ENCODE results near the gene GNAQ.

GNAQ gene

DNA sequence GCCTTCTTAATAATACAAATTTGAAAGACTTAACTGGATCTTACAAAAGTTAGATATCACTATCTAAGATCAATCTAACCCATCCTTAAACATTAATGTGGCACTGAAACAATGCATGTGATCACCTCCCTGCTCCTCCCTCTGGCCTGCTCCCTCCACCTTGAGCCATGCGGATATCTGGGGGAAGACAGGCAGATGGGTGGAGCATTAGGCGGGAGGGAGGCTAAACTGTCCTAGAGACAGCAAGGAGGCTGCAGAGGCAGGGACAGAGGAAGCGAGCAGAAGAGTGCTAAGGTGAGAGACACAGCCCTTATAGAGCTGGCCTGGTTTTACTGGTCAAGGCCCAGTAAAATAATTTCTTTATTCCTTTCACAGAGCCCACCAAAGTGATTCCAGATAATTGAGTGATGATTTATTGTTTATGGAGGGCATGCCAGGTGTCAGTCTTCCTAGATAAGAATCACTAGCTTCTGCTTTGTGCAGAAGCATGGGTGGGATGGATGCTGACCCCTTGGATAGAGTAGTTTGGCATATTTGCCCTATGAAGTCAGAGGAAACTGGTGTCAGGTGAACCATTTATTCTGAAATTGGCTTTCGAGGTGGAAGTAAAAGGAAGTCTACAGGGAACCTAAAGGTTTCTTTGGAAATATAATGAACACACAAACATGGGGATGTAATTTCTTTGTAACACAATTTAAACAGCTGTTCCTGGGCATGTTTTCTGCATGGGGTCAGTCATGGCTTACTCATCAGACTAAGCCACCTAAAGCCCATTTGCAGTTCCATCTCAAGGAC, 188.3 kb downstream of the GNAQ start:
- DNase-seq: no peak

DNA sequence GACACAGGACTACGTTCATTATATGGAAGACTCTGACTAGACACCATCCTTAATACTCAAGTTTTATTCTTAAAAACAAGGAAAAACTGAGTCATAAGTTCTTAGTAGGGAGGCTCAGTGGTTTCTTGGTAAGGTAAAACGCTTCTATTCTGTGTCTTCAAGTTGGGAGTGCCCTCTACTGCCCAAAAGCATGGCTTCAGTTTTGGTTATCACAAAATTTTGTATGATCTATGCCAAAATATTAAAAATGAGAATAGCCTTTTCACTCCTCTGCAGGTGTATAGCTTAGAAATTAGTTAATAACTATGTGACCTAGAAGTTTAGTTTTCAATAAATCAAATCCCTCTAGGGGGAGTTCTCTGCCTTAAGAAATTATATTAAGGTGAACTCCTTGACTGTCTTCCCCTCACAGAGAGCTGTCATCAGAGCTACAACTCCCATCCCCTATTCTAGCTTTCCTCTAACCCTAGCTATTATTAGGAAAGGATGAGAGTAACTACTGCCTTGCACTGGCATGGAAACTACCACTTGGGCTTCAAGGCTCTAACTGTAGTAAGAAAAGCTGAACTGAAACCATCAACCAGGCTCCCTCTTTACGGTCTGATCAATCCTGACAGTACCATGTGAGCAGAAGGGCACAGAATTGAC, 189.7 kb downstream of the GNAQ start:
- DNase-seq: no peak

DNA sequence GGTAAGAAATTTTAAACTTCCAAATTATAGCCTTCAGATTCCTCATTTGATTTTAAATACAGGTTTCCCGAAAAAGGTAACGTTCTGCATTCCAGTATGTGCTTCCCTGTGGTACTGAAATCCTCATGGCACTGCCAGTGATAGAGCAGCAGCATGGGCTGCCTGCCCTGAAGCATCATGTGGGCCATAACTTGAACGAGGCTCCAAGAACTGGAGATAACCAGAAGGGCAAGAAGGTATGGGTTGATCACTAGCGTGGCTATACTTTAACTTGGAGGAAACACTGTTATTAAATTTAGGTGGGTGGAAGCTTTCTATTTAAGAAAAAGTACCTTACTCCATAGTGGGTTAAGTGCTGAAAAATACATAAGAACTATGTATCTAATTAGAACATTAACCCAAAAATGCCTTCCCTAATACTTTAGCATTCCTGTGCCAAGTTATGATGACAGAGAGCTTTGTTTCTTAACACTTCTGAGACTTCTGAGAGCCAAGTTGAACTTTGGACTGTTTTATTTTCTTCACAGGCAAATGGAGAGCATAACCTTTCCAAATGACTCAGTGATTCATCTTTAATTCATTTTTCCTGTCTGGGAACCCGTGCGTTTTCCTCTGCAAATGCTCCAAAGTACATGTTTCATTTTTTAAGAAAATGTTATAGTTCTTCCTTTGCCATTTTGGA, 192.0 kb downstream of the GNAQ start:
- no peak for DNase-seq

DNA sequence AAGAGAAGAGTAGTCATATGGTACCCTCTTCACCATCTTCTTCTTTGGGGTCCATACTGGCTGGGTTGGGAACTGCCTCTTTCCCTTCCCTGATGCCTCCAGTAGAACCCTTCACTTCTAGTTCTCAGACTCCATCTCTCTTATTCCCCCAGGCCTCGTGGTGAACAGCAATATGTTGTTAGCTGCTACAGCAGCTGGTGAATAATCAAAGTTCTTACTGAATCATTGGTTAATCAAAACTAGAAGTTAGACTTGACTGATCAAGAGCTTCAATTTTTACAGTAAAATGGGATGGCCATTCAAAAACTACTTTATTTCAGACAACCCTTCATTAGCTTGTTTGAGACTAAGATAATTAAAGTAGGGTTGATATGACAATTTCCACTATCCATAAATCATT, 192.6 kb downstream of the GNAQ start:
- DNase-seq: no peak

DNA sequence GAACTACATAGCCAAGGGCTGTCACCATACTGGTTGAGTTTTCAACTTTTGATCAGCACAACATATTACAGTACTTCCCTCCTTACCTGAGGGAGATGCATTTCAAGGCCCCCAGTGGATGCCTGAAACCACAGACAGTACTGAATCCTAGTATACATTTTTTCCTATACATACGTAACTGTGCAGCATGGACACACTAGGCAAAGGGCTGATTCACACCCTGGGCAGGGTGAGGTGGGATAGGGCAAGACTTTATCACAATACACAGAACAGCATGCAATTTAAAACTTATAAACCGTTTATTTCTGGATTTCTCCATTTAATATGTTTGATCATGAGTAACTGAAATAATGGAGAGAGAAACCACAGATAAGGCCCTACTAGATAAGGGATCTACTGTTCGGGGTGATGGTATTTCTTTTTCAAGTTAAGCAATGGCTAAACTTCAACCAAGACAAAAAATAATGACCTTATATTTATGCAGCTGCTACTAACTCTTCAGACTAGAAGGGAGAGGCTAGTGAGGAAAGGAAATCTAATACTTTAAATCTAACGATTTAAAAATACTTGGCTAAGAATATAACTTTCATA, 196.6 kb downstream of the GNAQ start:
- no peak for DNase-seq

DNA sequence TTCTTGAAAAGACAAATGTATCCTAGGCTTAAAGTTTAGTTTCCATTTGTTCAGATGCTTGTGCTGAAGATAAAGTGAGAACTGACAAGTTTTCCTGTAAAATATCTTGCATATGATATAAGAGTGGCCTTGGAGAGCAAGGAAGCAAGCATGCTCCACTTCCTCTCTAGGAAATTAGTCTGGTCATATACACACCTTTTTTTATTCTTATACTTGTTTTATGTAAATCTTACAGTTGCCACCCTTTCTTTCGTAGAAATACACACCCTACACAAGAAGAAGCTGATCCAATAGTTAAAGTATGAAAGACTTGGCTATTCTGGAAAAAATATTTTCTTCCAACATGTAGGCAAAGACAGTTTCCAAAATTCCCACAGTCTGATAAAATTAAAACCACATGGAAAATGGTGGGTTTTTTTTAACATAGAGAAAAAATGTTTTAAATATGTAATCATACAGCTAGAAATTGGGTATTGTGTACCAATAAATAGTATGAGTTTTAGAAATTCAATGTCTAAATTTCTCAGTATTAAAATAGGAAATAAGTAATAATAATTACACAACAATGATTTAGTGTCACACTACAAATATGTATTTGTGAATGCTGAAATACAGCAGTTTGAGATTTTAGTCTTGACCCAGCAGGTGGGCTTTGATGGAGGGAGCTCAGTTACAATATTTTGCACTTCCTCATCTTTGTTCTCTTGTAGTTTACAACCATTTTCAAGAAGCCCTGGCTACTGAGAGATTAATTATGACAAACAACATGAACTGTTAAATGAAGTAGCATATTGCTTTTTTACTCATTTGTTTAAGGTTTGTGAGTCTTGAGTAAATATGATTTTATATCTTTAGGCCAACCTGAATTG, 197.8 kb downstream of the GNAQ start:
- no peak for DNase-seq

DNA sequence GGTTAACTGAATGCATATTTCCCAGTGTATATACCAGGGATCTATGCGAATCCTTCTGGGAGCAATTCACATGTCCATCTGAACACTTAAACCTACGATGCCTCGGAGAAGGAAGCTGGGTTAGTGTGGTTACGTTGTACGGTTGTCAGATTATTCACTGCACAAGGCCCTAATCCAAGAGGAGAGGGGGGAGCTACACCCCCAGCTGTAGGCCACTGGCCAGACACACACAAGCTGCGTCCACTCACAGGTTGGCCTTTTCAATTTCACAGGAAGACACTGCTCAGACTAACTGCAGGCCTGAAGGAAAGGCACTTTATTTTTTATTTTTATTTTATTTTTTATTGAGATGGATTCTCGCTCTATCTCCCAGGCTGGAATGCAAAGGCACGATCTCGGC, 199.0 kb downstream of the GNAQ start:
- DNase-seq: no peak

DNA sequence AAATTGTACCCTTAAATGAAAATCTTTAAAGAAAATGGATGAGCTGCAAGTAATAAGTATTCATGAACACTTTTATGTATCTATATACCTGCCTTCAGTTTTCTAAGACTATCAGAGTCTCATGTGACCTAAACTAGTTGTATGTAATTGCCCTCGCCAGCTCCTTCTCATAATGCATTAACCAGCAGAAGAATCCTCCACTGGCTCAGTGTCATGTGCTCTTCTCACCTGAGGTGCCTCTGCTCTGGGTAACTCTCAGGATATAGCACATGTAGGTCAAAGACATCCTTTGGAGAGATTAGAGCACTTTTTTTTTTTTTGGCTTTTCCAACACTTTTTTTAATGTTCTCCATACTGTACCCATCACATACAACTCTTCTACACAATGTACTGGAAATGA, 199.8 kb downstream of the GNAQ start:
- no peak for DNase-seq

DNA sequence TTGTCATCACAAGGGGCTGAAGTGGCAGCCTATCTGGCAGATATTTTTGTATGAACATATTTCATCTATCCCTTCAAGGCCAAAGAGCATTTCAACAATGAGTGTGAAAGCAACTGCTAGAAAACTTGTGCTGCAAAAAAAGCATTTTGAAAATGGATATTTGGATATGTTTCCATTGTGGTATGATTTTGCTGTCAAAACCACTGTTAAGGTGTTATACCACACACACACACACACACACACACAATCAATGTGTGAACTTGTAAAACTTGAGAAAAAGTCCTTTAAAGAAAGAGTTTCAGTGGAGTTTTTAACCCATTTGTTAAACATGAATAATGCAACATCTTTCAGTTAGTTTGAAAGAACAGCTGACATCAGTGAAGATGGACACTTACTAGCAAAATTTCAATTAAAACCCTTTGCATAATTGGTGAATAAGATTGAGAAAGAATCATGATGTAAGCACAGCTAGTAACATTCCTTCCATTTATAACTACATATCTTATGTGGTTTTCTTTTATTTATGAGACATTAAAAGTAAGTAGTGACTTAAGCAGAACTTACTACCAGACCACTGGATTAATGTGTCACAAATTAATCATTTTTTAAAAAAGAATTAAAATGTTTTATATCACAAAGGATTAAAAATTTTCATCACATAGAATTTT, 200.9 kb downstream of the GNAQ start:
- no peak for DNase-seq

DNA sequence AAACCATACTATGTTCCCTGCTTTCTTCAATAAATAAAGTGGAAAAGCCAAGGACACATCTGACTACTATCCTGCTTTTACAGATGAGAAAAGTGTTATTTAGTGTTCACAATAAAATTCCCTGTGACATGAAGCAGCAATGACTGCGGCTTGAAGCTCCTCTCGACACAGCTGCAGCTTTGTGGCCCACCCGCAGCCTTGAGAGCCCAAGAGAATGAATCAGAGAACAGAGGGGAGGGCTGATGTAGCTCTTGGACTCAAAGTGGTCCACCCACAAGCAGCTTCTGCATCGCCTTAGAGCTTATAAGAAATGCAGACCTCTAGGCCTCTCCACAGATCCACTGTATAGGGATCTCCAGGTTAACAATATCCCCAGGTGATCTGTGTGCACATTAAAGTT, 202.2 kb downstream of the GNAQ start:
- DNase-seq: no peak

DNA sequence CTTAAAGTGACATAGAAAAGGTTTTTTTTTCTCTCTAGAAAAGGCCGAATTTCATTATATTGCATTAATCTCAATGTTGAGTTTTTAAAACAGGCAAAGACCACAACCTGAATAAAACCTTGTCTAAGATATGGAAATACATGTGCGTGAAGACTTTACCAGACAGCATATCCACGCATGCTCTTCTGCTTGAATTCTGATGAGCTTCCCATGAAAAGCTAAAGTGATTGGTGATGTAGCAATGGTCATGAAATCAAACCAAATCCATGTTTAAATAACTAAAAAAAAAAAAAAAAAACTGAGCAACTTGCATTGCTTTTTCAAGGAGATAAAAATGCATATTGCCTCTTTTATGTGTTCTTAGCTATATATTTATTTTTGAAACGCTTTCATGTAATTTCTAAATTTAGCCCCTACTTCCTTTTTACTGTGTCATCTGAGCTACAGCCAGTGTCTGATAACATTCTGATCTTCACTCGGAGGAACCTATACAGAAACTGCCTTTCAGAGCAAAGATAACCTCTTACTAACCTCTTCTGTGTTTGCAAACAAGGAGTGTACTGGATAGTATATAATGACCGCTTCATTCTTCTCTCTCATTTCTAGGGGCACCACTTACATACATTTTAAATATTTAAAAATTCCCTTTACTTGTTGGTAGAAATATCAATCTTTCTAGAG, 204.4 kb downstream of the GNAQ start:
- no peak for DNase-seq

DNA sequence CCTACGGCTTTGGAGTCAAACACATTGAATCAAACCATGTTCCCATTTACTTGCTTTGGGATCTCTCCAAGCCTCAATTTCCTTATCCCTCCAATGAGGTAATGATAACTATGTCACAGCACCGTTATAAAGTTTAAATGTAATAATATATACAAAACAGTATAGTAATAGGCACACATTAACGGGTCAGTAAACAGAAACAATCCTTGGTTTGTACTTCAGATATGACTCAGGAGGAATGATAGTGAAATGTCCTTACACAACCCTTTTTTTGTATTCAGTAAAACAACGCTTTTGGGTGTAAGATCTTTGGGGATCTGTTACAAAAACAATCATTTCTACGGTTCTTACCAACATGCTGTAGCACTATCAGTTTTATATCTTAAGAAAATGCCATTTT, 205.0 kb downstream of the GNAQ start:
- no peak for DNase-seq

DNA sequence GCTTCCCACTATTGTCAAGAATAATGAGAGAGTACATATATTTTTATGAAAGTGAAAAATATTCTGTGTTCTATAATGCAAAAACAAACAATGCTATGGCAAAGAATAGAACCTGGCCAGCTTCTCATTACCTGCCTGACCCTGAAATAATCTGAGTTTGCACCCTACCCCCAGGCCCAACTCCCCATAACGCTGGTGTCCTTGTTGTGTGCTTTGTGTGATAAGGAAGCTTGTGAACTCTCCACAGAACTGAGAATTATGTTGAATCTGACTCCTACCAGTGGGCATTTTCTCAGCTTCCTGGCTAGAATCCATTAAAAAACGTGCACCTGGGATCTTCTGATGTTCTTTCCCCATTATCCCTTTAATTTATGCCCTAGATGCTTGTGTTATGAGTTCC, 205.5 kb downstream of the GNAQ start:
- DNase-seq: no peak

DNA sequence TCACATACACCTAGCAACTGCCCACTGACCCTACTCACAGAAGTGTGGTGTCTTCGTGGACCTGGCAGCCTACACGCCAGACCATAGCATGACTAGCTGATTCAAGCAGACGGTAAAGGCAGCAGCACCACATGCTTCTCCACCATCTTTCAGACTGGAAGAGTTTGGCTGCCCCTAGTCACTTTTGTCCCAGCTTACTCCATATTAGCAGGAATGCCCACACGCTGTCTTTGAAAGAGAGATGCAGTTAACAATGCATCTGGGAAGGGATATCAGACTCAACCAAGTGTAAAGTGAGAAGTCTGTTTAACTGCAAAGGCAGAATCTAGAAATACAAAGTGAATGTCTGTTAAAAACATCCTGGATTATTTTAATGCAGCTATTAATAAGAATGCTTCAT, 206.2 kb downstream of the GNAQ start:
- no peak for DNase-seq

DNA sequence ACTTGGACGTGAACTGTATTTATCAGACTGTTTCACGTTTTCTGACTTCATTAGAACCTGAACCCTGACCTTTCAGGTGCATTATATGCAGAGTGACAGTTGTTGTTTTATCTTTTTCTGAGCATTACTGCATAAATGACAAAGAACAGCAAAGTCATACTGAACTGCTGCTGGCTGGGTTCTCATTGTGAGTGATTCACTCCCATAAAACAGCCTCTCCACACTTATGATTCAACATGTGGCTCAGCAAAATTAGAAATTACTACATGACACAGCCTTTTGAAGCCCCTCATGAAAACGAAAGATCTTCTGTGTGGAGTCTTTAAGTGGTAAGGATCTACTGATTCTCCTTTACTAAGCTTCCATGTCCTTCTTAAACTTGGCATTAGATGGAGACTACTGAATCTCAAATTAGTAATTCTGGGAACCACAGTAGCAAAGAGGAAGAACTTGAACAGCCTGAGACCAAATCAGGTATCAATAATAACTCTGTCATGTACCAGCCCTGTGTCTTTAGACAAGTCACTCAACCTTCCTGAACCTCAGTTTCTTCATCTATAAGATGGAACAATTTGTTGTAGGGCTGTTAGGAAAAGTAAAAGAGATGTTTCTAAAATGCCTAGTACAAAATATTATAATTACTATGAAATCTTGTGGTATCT, 211.2 kb downstream of the GNAQ start:
- no peak for DNase-seq

DNA sequence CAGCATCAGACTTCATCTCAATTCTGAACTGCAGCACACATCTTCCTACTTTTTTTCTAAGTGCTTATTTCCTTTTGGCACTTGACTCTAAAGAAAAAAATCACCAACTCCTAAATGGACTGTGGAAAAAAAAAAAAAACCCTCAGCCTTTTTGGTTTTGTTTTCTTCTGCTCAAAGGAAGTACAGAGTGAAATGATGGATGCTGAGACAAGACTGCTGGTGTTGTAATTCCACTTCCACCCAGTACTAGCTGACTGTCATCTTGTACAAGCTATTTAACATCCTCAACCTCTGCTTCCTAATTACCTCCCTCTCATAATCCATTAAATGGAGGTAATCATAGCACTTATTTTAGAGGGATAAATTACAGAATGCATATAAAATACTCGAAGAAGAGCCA, 212.0 kb downstream of the GNAQ start:
- DNase-seq: no peak

DNA sequence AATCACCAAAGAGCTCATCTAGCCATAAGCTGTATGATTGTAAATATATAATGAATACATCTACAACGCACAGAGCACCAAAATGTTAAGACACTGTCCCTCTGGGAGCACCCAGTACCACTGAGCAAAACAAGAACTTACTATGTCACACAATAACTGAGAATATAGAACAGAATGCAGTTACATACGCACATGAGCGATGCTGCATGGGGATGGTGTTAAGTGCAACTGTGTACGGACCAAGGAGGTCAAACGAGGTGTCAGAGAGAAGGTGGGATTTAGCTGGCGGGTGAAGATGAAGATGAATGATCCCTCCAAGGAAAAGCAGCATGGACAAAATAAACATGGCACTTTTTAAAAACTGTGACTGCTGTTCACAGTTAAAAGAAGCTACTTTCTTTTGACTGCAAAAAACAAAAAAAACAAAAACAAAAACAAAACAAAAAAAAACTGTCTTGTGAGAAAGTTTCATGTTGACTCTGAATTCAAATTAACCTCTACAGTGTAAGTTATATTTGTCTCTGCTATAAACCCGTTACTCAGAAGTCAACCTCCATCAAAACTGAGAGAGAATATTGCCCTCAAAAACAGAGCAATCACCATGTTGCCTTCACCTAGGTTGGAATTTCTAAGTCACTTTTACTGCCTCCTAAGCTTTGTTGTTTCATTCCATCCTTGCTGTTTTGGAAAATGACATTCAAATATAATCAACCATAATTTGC, 213.9 kb downstream of the GNAQ start:
- DNase-seq: no peak

DNA sequence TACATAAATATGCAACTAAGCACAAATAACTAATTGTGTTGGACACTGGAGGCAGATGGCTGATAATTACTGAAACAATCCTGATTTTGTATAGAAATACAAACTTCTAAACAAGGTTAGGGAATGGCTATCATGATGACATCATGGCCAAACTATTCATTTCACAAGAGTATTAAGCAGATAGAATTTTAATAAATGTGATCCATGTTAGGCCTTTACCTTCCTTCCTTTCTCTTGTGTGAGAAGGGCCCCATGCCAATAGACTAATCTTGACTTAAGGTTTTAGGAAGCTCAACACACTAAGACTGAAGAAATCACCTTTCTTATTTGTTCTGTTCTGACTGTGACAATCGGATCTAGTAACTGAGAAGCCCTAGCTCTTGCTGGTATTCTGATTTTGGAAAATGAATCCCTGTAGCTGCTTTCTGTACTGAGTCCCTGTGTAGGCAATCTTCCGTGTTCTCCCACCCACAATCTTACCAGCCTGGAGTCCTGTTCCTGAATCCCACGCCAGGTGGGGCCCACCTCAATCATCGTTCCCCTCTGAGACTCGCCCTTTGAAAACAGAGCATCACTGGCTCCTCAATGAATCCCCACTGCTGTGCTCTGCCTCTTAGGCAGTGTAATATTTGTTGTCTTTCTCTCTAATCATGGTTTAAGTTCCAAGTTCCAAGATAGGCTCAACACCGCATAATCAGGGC, 214.8 kb downstream of the GNAQ start:
- no peak for DNase-seq

DNA sequence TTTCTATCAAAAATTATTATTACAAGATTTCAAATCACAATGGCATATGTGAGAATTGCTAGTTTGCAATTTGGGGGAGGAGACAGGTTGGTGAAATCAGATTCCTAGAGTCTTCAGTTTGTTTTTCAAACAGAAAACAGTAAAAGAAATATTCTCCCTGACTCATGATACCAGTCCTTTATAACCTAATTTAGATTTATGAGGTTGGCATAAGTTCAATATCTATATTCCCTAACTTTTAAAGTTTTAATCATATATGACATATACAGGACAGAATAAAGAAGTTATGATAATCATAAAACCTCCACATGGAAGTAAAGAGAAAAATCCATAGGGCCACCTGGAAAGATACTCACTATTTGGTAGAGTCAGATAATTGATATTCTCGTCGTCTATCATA, 216.4 kb downstream of the GNAQ start:
- DNase-seq: no peak
